GM19035 (cell line): ENCODE data around the gene DPY30.
"Not testable (repeated sequence)": the region's sequence is repeated elsewhere in the genome, so short reads cannot be mapped to it uniquely, and the experiment has no call there.

Experiments
- ATAC-seq: cut with Tn5 transposase; IDR thresholded peaks from one replicate; pipeline ENCODE4 v1.9.1; 2021; ENCODE audit not compliant: unreplicated experiment

Gene DPY30

DNA sequence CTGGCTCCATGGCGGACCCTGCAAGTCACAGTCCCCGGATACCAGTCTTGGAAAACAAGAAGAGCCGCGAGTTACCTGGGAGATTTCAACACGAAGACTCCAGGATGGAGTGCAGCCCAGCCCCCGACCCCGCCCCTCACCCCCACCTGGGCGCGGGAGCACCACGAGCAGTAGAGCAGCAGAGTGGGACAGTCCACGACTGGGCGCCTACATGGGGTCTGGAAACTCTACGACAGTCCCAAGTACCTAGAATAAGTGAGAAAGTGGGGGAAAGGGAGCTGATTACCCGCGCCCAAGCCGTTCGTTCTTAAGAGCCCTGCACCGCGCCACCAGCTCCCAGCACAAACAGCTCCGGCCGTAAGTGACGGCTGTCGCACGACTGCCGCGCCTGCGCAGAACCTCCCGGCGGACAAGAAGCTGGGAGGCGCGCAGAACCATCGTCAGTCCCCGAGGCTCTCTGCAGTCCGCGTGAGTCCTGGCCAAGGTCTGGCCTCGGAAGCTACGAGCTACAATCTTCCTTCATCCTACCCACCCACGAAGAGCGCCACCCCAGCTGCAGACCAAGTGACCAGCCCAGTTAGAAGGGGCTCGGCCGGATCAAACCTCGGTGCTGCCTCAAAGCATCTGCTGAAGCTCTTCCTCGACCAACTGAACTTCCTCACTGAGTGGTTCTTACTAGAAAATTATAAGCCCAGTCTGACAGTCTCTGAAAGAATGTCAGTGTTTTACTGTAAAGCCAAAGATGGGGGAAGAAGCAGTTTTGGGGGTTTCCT is at the start of gene DPY30:
DPY30 (minus strand) TSS at position 359 of the 773 bp plus-strand sequence; CDS start at position 10, 349 bp downstream.
- ATAC-seq: peak; percentile 90

DNA sequence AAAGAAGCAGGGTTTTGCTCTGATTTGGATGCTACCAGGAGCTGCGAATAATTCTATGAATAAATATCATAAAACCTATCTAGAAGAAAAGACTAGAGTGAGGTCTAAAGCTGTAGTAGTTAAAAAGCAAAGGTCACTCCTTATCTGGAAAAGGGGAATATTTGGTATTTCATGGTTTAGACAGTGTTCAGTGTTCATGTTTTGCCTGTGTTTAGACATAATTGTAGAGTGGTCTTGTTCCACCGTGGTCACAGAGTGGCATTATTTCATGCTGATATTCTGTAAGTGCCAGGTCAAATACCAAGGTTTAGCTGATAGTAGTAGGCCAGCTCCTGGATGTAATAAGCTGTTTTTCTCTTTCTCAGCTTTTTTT is 34.5 kb upstream of the DPY30 start:
- ATAC-seq: no peak

GRCh38 chr2:32067549-32067948 is 27.9 kb upstream of the DPY30 start:
- no peak for ATAC-seq

DNA sequence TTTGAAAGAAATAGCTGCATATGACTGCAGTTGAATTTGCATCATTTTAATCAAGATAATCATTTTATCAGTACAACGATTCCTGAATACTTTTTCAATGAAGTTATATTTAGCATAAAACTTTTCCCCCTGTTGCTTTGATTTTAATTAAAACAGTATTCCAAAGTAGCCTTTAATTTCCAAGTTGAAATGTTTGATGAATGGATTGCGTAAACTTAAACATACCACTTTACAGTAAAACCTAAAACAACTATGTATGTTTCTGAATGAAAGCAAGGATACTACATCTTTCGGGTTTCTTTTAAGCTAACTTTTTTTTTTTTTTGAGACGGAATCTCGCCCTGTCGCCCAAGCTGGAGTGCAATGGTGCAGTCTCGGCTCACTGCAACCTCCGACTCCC is 25.1 kb upstream of the DPY30 start:
- no peak for ATAC-seq

GRCh38 chr2:32064021-32064601 is 24.5 kb upstream of the DPY30 start:
- ATAC-seq: peak; percentile 13

GRCh38 chr2:32063310-32064020 is 23.9 kb upstream of the DPY30 start, which contains the start of gene SPAST:
Gene SPAST, plus strand, starts transcription at chr2:32063556. Its CDS starts 276 bp downstream, at chr2:32063832.
- ATAC-seq: peak; percentile 98

- no peak for ATAC-seq
Measured at GRCh38 chr2:32061973-32062861, 22.6 kb upstream of the DPY30 start.

GRCh38 chr2:32061430-32061829 is 21.8 kb upstream of the DPY30 start:
- no peak for ATAC-seq

DNA sequence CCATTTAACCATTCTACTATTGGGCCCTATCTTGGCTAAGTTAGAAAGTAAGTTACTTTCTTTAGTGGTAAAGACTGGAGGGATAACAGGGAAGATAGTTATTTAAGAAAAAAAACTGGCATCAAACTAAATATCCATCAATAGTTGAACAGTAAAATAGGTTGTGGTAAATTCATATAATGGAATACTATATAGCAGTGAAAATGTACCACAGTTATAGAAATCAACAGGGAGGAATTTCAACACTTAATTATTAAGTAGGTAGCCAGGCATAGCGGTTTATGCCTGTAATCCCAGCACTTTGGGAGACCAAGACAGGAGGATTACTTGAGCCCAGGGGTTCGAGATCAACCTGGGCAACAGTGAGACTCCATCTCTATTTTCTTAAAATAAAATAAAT is 20.7 kb upstream of the DPY30 start:
- ATAC-seq: no peak

DNA sequence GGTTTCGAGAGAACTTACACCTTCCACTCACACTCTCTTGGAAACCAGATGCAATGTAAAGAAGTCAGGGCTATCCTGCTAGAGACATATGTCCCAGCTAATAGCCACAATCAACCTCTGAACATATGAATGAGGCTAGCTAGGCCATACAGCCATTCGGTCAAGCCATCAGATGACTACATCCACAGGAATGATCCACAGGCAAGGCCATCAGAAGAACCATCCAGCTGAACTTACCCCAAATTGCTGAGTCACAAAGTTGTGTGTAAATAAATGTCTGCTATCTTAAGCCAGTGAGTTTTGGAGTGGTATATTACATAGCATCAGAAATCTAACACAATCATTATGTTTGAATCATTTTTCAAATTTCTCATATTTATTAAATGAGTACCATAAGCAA is 18.5 kb upstream of the DPY30 start:
- ATAC-seq: no peak

DNA sequence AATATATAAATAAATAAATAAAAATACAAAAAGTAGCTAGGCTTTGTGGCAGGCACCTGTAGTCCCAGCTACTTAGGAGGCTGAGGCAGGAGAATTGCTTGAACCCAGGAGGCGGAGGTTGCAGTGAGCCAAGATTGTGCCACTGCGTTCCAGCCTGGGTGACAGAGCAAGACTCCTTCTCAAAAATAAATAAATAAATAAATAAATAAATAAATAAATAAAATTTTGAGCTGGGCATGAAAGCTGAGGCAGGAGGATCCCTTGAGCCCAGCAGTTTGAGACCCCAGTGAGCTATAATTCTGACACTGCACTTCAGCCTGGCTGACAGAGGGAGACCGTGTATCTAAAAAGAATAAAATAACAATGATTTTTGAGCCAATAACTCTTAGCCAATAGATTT is 15.0 kb upstream of the DPY30 start:
- ATAC-seq: not testable (repeated sequence)

DNA sequence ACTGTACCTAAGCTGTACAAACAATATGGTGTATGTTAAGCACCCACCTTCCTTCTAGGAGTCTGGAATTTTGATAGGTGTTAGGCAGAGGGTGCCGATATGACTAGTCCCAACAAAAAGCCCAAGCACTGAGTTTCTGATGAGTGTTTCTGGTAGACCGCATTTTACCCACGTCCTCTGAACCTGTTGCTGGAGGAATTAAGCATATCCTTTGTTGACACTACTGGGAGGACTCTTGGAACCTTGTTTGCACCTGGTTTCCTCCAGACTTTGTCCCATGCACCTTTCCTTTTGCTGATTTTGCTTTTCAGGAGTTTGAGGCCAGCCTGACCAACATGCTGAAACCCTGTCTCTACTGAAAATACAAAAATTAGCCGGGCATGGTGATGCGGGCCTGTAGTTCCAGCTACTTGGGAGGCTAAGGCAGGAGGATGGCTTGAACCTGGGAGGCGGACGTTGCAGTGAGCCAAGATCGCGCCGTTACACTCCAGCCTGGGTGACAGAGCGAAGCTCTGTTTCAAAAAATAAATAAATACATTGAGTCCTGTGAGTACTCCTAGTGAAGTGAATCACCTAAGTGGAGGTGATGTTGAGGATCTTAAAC is 12.3 kb upstream of the DPY30 start:
- ATAC-seq: no peak

DNA sequence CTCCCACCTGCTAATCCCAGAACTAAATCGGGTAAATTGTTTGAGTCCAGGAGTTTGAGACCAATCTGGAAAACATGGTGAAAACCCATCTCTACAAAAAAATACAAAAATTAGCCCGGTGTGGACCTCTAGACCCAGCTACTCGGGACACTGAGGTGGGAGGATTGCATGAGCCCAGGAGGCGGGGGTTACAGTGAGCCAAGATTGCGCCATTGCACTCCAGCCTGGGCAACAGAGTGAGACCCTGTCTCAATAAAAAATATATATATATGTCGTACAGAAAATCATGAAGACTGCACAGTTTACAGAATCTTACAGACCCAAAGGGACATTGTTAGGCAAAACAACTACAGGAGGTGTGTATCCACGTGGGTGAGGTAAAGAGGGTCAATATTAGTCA is 4.0 kb upstream of the DPY30 start:
- no peak for ATAC-seq

GRCh38 chr2:32034198-32034887 is 5.3 kb downstream of the DPY30 start:
- not testable (repeated sequence) for ATAC-seq

DNA sequence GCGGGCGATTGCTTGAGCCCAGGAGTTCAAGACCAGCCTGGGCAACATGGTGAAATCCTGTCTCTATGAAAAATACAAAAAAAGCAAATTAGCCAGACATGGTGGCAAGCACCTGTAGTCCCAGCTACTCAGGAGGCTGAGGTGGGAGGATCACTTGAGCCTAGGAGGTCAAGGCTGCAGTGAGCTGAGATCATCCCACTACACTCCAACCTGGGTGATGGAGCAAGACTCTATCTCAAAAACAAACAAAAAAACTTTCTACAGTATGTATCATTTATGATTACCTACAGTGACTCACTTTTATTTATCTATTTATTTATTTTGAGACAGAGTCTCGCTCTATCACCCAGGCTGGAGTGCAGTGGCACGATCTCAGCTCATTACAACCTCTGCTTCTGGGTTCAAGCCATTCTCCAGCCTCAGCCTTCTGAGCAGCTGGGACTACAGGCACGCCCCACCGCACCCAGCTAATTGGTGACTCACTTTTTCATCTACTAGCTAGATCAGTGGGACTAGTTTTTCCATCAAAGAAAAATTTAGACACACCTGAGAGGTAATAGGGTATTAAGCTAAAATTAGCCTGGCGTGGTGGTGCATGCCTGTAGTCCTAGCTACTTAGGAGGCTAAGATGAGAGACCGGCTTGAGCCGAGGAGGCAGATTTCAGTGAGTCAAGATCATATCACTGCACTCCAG is 20.7 kb downstream of the DPY30 start:
- not testable (repeated sequence) for ATAC-seq

DNA sequence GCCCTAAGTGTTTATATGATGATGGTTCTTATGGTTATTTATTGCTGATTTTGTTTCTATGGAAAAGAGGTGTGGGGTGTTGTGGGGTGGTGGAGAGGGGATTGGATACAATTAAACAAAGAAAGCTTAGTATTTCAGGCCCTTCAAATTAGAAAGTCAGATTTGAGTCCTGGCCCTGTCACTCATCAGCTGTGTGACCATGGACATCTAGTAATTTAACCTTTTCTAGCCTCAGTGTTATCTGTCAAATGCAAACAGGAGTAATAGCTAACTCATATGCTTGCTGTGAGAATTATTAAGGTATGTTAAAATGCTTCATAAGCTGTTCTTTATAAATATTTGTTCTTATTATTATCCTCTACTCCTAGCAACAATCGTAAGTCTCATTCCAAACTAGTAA is 26.7 kb downstream of the DPY30 start:
- ATAC-seq: no peak

GRCh38 chr2:32011485-32011960 is 28.1 kb downstream of the DPY30 start:
- ATAC-seq: no peak

DNA sequence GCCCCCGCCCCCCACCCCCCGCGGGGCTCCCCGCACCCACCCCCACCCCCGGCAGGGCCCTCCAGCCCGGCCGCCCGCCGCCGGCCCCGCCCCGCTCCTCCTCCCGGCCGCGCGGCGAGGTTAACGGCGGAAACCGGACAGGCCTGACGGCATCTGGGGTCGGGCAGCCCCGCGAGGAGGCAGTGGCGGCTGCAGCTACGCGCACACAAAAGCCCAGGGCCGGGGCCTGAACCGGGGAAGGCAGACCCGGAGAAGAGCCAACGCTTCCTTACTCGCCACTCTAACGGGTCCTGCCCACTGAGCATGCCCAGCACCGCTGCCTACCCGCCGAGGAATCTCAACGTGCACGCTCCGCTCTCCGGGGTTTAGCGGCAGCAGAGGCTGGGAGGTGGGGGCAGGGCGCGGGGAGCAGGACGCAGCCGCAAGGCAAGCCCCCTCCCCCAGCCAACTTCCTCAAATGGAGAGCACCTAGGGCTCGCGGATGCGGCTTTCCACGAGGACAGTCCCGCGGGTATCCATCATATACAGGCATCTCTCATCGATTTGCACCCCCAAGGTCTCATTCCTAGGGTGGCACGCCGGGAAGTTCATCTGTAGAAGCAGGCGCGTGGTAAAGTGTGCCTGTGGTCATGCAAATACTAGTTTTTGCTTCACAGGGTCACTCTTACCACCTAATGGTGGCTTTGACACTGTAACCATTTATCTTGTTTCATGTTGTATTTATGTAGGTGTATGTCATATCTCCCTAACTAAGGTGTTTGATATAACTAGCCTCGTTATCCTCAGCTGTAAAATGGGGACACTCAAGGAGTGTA is 28.7 kb downstream of the DPY30 start, which contains the start of gene MEMO1:
MEMO1 (minus strand) TSS at position 339 of the 815 bp plus-strand sequence. CDS start 761 bp downstream, outside the sequence.
- ATAC-seq: peak; percentile 61
